ENCODE data around the gene SCUBE3. TPM values are rescaled to one million over a fixed set of nuclear protein-coding genes. Genes with fewer than 3 reads are reported as not detected.

Gene SCUBE3
- total and polyA plus RNA-seq, 9 of the 15 experiments (the other 6 are each of a cell fraction or from before 2014, with no cell fraction given): 0.01 to 0.11 TPM; not detected in 7

- TF ChIP-seq REST (IDR thresholded peaks at IDR 0.05; ENCODE audit: borderline replicate concordance): peak; percentile 22; the same call in 1 of the 2 replicates
- TF ChIP-seq REST (CRISPR knock-in tag; IDR thresholded peaks at IDR 0.05; ENCODE audit: low read depth): no peak
- TF ChIP-seq PCBP2 (IDR thresholded peaks at IDR 0.05; ENCODE audit: low read depth, low read length, poor library complexity, severe bottlenecking): no peak
- no peak for TF ChIP-seq ZNF212 (CRISPR knock-in tag; IDR thresholded peaks at IDR 0.05)
- TF ChIP-seq SAFB2 (IDR thresholded peaks at IDR 0.05; ENCODE audit: borderline replicate concordance, low read depth, low read length, severe bottlenecking): no peak
- TF ChIP-seq TCF15 (CRISPR knock-in tag; IDR thresholded peaks at IDR 0.05): 0 out of 2 replicates have a peak, but pooled peaks have one; percentile 57
- TF ChIP-seq, protein P1, sequence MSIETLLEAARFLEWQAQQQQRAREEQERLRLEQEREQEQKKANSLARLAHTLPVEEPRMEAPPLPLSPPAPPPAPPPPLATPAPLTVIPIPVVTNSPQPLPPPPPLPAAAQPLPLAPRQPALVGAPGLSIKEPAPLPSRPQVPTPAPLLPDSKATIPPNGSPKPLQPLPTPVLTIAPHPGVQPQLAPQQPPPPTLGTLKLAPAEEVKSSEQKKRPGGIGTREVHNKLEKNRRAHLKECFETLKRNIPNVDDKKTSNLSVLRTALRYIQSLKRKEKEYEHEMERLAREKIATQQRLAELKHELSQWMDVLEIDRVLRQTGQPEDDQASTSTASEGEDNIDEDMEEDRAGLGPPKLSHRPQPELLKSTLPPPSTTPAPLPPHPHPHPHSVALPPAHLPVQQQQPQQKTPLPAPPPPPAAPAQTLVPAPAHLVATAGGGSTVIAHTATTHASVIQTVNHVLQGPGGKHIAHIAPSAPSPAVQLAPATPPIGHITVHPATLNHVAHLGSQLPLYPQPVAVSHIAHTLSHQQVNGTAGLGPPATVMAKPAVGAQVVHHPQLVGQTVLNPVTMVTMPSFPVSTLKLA (conservative IDR thresholded peaks at IDR 0.05): 0 out of 4 replicates have a peak, but pooled peaks of 1 of the 2 experiments have one; percentile 28
- TF ChIP-seq EZH2 (IDR thresholded peaks at IDR 0.05; ENCODE audit: borderline replicate concordance, low read depth, low read length): no peak
- no peak for TF ChIP-seq CC2D1A (IDR thresholded peaks at IDR 0.05)
- TF ChIP-seq ETV5 (CRISPR knock-in tag; IDR thresholded peaks at IDR 0.05; ENCODE audit: low read depth): no peak
- 0 out of 2 replicates have a peak, but pooled peaks have one; percentile 67 for TF ChIP-seq ZNF696 (CRISPR knock-in tag; conservative IDR thresholded peaks at IDR 0.05)
- peak; percentile 81 for TF ChIP-seq GATA2 (CRISPR knock-in tag; IDR thresholded peaks at IDR 0.05)
- no peak for TF ChIP-seq NR2C2 (CRISPR knock-in tag; IDR thresholded peaks at IDR 0.05)
- TF ChIP-seq NR2C2 (tag; IDR thresholded peaks at IDR 0.05): no peak
- TF ChIP-seq, protein P2, sequence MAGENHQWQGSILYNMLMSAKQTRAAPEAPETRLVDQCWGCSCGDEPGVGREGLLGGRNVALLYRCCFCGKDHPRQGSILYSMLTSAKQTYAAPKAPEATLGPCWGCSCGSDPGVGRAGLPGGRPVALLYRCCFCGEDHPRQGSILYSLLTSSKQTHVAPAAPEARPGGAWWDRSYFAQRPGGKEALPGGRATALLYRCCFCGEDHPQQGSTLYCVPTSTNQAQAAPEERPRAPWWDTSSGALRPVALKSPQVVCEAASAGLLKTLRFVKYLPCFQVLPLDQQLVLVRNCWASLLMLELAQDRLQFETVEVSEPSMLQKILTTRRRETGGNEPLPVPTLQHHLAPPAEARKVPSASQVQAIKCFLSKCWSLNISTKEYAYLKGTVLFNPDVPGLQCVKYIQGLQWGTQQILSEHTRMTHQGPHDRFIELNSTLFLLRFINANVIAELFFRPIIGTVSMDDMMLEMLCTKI (IDR thresholded peaks at IDR 0.05; ENCODE audit: partially characterized antibody): no peak
Observed at GRCh38 chr6:35260591-35261570, 47.1 kb downstream of the SCUBE3 start (continued).
